Mesenchymal stem cell (in vitro differentiated cells and primary cell): ENCODE measurements around the gene ATP8A1.
A peak's percentile ranks its signal among the peaks of the same experiment; 100 is the strongest.

Experiments used
- DNase-seq: peaks from one replicate; pipeline ENCODE4 v3.0.0-alpha.2; 2013
- H2AFZ ChIP-seq: one replicate; pipeline ENCODE4 v1.6.1; 2013; ENCODE audit warnings: low read depth, mild to moderate bottlenecking, control low read depth, inconsistent platforms, low read length, moderate library complexity
- H2AK5ac ChIP-seq: 2 replicates; pipeline ENCODE4 v1.6.1; 2013; ENCODE audit warnings: low read length, moderate library complexity, mild to moderate bottlenecking, inconsistent platforms; ENCODE audit not compliant: severe bottlenecking
- H2BK120ac ChIP-seq: one replicate; pipeline ENCODE4 v1.6.1; 2013; ENCODE audit warnings: low read depth, mild to moderate bottlenecking, inconsistent platforms, low read length, moderate library complexity
- H2BK12ac ChIP-seq, 2 experiments: one replicate each; pipeline ENCODE4 v1.6.1; 2013; ENCODE audit warnings: inconsistent platforms in 2 of 2, low read length in 2 of 2, mild to moderate bottlenecking in 2 of 2, moderate library complexity in 2 of 2, control low read depth in 1 of 2
- H2BK15ac ChIP-seq: one replicate; pipeline ENCODE4 v1.6.1; 2013; ENCODE audit warnings: mild to moderate bottlenecking, low read depth, inconsistent platforms; ENCODE audit not compliant: poor library complexity, severe bottlenecking
- H2BK5ac ChIP-seq: 2 replicates; pipeline ENCODE4 v1.6.1; 2013; ENCODE audit warnings: low read depth, mild to moderate bottlenecking, low read length, control low read depth, inconsistent platforms; ENCODE audit not compliant: poor library complexity, severe bottlenecking
- H3K14ac ChIP-seq, 2 experiments: one replicate each; pipeline ENCODE4 v1.6.1; 2013; ENCODE audit warnings: inconsistent platforms in 2 of 2, low read length in 2 of 2, control low read depth in 1 of 2, mild to moderate bottlenecking in 1 of 2, moderate library complexity in 1 of 2
- H3K18ac ChIP-seq, 2 experiments: one replicate each; pipeline ENCODE4 v1.6.1; 2013; ENCODE audit warnings: inconsistent platforms in 2 of 2, low read length in 2 of 2, control low read depth in 1 of 2, low read depth in 1 of 2, mild to moderate bottlenecking in 1 of 2
- H3K23ac ChIP-seq, 2 experiments: one replicate each; pipeline ENCODE4 v1.6.1; 2013; ENCODE audit warnings: inconsistent platforms in 2 of 2, low read length in 2 of 2, mild to moderate bottlenecking in 2 of 2, moderate library complexity in 2 of 2, control low read depth in 1 of 2
- H3K27ac ChIP-seq: 2 replicates; pipeline ENCODE4 v1.5.1; 2013; ENCODE audit warnings: mild to moderate bottlenecking, moderate library complexity, low read length, control low read depth, inconsistent platforms; ENCODE audit not compliant: poor library complexity, severe bottlenecking
- H3K27me3 ChIP-seq, 2 experiments: 2 replicates each; pipeline versions ENCODE4 v1.6.1 to v1.7.0; 2013; ENCODE audit warnings: low read length in 2 of 2, mild to moderate bottlenecking in 2 of 2, moderate library complexity in 2 of 2, control low read depth in 1 of 2, inconsistent platforms in 1 of 2; ENCODE audit not compliant: control insufficient read depth in 1 of 2, insufficient read depth in 1 of 2
- H3K36me3 ChIP-seq, 2 experiments: 2 replicates each; pipeline versions ENCODE4 v1.6.1 to v1.7.0; 2013; ENCODE audit warnings: low read length in 2 of 2, control low read depth in 1 of 2, inconsistent platforms in 1 of 2, low read depth in 1 of 2, mild to moderate bottlenecking in 1 of 2; ENCODE audit not compliant: insufficient read depth in 2 of 2, control insufficient read depth in 1 of 2
- H3K4ac ChIP-seq, 2 experiments: one replicate each; pipeline ENCODE4 v1.6.1; 2013; ENCODE audit warnings: inconsistent platforms in 2 of 2, low read length in 2 of 2, mild to moderate bottlenecking in 2 of 2, moderate library complexity in 2 of 2, control low read depth in 1 of 2, low read depth in 1 of 2
- H3K4me1 ChIP-seq: 2 replicates; pipeline ENCODE4 v1.6.1; 2013; ENCODE audit warnings: low read depth, low read length, control low read depth; ENCODE audit not compliant: control insufficient read depth, insufficient read depth
- H3K4me2 ChIP-seq: 2 replicates; pipeline ENCODE4 v1.6.1; 2013; ENCODE audit warnings: low read length, mild to moderate bottlenecking, inconsistent platforms; ENCODE audit not compliant: poor library complexity, severe bottlenecking
- H3K4me3 ChIP-seq, 2 experiments: 2 replicates each; pipeline versions ENCODE4 v1.5.1 to v1.7.0; 2013; ENCODE audit warnings: low read length in 2 of 2, mild to moderate bottlenecking in 2 of 2, control low read depth in 1 of 2, low read depth in 1 of 2; ENCODE audit not compliant: insufficient read depth in 1 of 2
- H3K79me1 ChIP-seq: replicated peaks from 2 replicates; pipeline ENCODE4 v1.6.1; 2013; ENCODE audit warnings: mild to moderate bottlenecking, control low read depth, low read length, inconsistent platforms; ENCODE audit not compliant: poor library complexity, severe bottlenecking
- H3K9ac ChIP-seq: 2 replicates; pipeline ENCODE4 v1.7.0; 2013; ENCODE audit warnings: mild to moderate bottlenecking, low read length, moderate library complexity
- H3K9me3 ChIP-seq: 2 replicates; pipeline ENCODE4 v1.7.0; 2013; ENCODE audit warnings: mild to moderate bottlenecking, low read length; ENCODE audit not compliant: control insufficient read depth
- H4K8ac ChIP-seq: one replicate; pipeline ENCODE4 v1.6.1; 2013; ENCODE audit warnings: inconsistent platforms, mild to moderate bottlenecking, low read length, moderate library complexity
- H4K91ac ChIP-seq: one replicate; pipeline ENCODE4 v1.6.1; 2013; ENCODE audit warnings: mild to moderate bottlenecking, low read length, inconsistent platforms
- WGBS: methylation state at CpG from one replicate; pipeline ENCODE4 v1.1.7; 2013; ENCODE audit warnings: mixed read lengths; 5-methylcytosine and 5-hydroxymethylcytosine counted together

Gene ATP8A1

GRCh38 chr4:42490015-42490414 lies 166.9 kb downstream of the ATP8A1 start:
- no peak overlapping the region for H3K4ac ChIP-seq
- no peak overlapping the region for H2BK120ac ChIP-seq
- no peaks in the 10 kb centered on the region for H3K4me1 ChIP-seq
- no peak overlapping the region for H3K23ac ChIP-seq
- no peak overlapping the region for H3K4me3 ChIP-seq
- no peak overlapping the region for H4K8ac ChIP-seq
- no peak overlapping the region for H2BK12ac ChIP-seq
- no peak overlapping the region for H3K4me2 ChIP-seq
- no peaks in the 10 kb centered on the region for H3K36me3 ChIP-seq
- peaks cover 0 to 22% of the 10 kb centered on the region in 2 experiments for H3K27me3 ChIP-seq
- H3K9ac ChIP-seq: no peak overlapping the region
- H3K18ac ChIP-seq: no peak overlapping the region
- H3K14ac ChIP-seq: no peak overlapping the region
- H2AFZ ChIP-seq: no peak overlapping the region
- no peak overlapping the region for H4K91ac ChIP-seq
- DNase-seq: no peak
- H2BK5ac ChIP-seq: no peak overlapping the region
- H3K9me3 ChIP-seq: no peaks in the 10 kb centered on the region
- H3K27ac ChIP-seq: no peak overlapping the region
- WGBS: 89% methylated on average over 3 of the region's 3 CpGs
- no peak overlapping the region for H2AK5ac ChIP-seq
- H3K79me1 ChIP-seq: no peaks in the 10 kb centered on the region
- no peak overlapping the region for H2BK15ac ChIP-seq

- Histone ChIP-seq H3K36me3 (no peaks in the 10 kb centered on the region), H3K23ac (no peak overlapping the region), H3K27me3 (peaks cover 0 to 23% of the 10 kb centered on the region in 2 experiments), H3K9me3 (no peaks in the 10 kb centered on the region), H2AK5ac (no peak overlapping the region), H3K4me3 (no peak overlapping the region), H4K8ac (no peak overlapping the region), H3K9ac (no peak overlapping the region), H2AFZ (no peak overlapping the region), H2BK120ac (no peak overlapping the region), H3K27ac (no peak overlapping the region), H3K79me1 (no peaks in the 10 kb centered on the region), H3K4ac (no peak overlapping the region), H3K14ac (no peak overlapping the region), H2BK5ac (no peak overlapping the region), H3K4me2 (no peak overlapping the region), H2BK15ac (no peak overlapping the region), H2BK12ac (no peak overlapping the region), H4K91ac (no peak overlapping the region), H3K18ac (no peak overlapping the region), H3K4me1 (no peaks in the 10 kb centered on the region)
- WGBS: 73% methylated on average over 5 of the region's 6 CpGs
- DNase-seq: no peak
Observed at GRCh38 chr4:42489095-42489494, 167.8 kb downstream of the ATP8A1 start.

- H4K91ac ChIP-seq: no peak overlapping the region
- no peak overlapping the region for H2BK15ac ChIP-seq
- no peak overlapping the region for H2AK5ac ChIP-seq
- H2BK12ac ChIP-seq: no peak overlapping the region
- no peak overlapping the region for H3K14ac ChIP-seq
- H4K8ac ChIP-seq: no peak overlapping the region
- no peak overlapping the region for H2AFZ ChIP-seq
- H2BK120ac ChIP-seq: no peak overlapping the region
- H3K4ac ChIP-seq: no peak overlapping the region
- H3K18ac ChIP-seq: no peak overlapping the region
- H3K27ac ChIP-seq: no peak overlapping the region
- no peak overlapping the region for H3K9ac ChIP-seq
- no peaks in the 10 kb centered on the region for H3K79me1 ChIP-seq
- peak overlapping the region; percentile 14 for H2BK5ac ChIP-seq
- no peak overlapping the region for H3K4me2 ChIP-seq
- no peak overlapping the region for H3K23ac ChIP-seq
- no peaks in the 10 kb centered on the region for H3K4me1 ChIP-seq
- no peak for DNase-seq
- no peak overlapping the region for H3K4me3 ChIP-seq
- no peaks in the 10 kb centered on the region for H3K36me3 ChIP-seq
- 89% methylated on average over 1 of the region's 3 CpGs for WGBS
- peaks cover 0 to 23% of the 10 kb centered on the region in 2 experiments for H3K27me3 ChIP-seq
- H3K9me3 ChIP-seq: no peaks in the 10 kb centered on the region
Observed at GRCh38 chr4:42488554-42488953, 168.4 kb downstream of the ATP8A1 start.

GRCh38 chr4:42488114-42488513 lies 168.8 kb downstream of the ATP8A1 start:
- 88% methylated on average over 2 of the region's 2 CpGs for WGBS
- H3K9me3 ChIP-seq: no peaks in the 10 kb centered on the region

More at GRCh38 chr4:42488114-42488513, 168.8 kb downstream of the ATP8A1 start:
- Histone ChIP-seq H3K4me3 (no peak overlapping the region), H3K23ac (no peak overlapping the region), H2AK5ac (no peak overlapping the region), H2AFZ (no peak overlapping the region), H2BK120ac (no peak overlapping the region), H3K9ac (no peak overlapping the region), H3K18ac (no peak overlapping the region), H2BK12ac (no peak overlapping the region), H3K4ac (no peak overlapping the region), H3K4me1 (peaks cover 1% of the 10 kb centered on the region), H3K27ac (no peak overlapping the region), H2BK5ac (no peak overlapping the region), H3K36me3 (no peaks in the 10 kb centered on the region), H2BK15ac (no peak overlapping the region), H3K79me1 (no peaks in the 10 kb centered on the region), H3K14ac (no peak overlapping the region), H3K4me2 (no peak overlapping the region), H3K27me3 (peaks cover 0 to 23% of the 10 kb centered on the region in 2 experiments), H4K91ac (no peak overlapping the region), H4K8ac (no peak overlapping the region)
- no peak for DNase-seq
